ENCODE measurements around the gene DMD. TPM values are rescaled to one million over a fixed set of nuclear protein-coding genes. Genes with fewer than 3 reads are reported as not detected.

The DMD gene
- total RNA-seq, 1 donor from 2014 or later: 22.2 TPM

GRCh38 chrX:31836479-31836878, 1374.9 kb downstream of the DMD start:
- H2AFZ ChIP-seq (ENCODE audit: low read depth, low read length): no peak overlapping the region
- H3K36me3 Mint-ChIP-seq (ENCODE audit: low read depth, unreplicated experiment): no peaks in the 10 kb centered on the region
- no peak overlapping the region for H3K4me3 Mint-ChIP-seq (ENCODE audit: unreplicated experiment)
- no peaks in the 10 kb centered on the region for H3K36me3 ChIP-seq (ENCODE audit: insufficient read depth, low read length)
- no peaks in the 10 kb centered on the region for H3K9me3 ChIP-seq (ENCODE audit: insufficient read depth, low read depth, low read length)
- no peaks in the 10 kb centered on the region for H3K79me2 ChIP-seq (ENCODE audit: insufficient read depth, low read length)
- no peak for TF ChIP-seq EZH2 (IDR thresholded peaks at IDR 0.05; ENCODE audit: insufficient read depth, low read length)
- no peak overlapping the region for H3K9ac ChIP-seq (ENCODE audit: low read length)
- no peaks in the 10 kb centered on the region for H3K27me3 Mint-ChIP-seq (ENCODE audit: low read depth, unreplicated experiment)
- H3K4me2 ChIP-seq (ENCODE audit: low read length): no peak overlapping the region
- no peak for DNase-seq (ENCODE audit: low read depth)
- no peak overlapping the region for H3K27ac ChIP-seq (ENCODE audit: low read depth, low read length)
- H3K4me1 ChIP-seq (ENCODE audit: insufficient read depth, low read length): no peaks in the 10 kb centered on the region
- no peaks in the 10 kb centered on the region for H3K27me3 ChIP-seq (ENCODE audit: insufficient read depth, low read length)
- no peaks in the 10 kb centered on the region for H4K20me1 ChIP-seq (ENCODE audit: insufficient read depth, low read length)
- H3K27ac Mint-ChIP-seq (ENCODE audit: unreplicated experiment): no peak overlapping the region
- H3K4me3 ChIP-seq (ENCODE audit: insufficient read depth, low read depth, low read length): no peak overlapping the region
- FAIRE-seq: peak; percentile 26
- no peaks in the 10 kb centered on the region for H3K4me1 Mint-ChIP-seq (ENCODE audit: low read depth, unreplicated experiment)
- H3K9me3 Mint-ChIP-seq (ENCODE audit: unreplicated experiment): no peaks in the 10 kb centered on the region

DNA sequence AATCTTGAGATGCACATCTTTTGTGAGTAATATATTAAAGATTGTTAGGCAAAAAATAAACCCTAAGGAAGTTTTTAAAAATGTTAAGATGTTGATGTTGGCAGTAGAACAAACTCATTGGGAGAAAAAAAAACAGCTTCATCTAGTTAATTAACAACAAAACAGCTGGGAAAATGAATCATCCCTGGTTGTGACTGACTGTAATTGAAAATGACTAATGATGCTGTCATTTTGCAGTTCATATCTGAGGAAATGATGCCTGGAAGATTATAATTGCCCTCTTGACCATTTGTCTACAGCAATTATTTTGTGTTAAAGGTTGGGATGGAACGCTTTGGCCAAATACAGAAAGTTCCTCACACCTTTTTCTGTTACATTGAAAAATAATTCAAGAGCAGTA, 1379.1 kb downstream of the DMD start:
- H3K27me3 ChIP-seq (ENCODE audit: insufficient read depth, low read length): no peaks in the 10 kb centered on the region
- Mint-ChIP-seq H3K27ac (ENCODE audit: unreplicated experiment) (no peak overlapping the region), H3K9me3 (ENCODE audit: unreplicated experiment) (no peaks in the 10 kb centered on the region), H3K4me1 (ENCODE audit: low read depth, unreplicated experiment) (no peaks in the 10 kb centered on the region), H3K27me3 (ENCODE audit: low read depth, unreplicated experiment) (no peaks in the 10 kb centered on the region), H3K36me3 (ENCODE audit: low read depth, unreplicated experiment) (no peaks in the 10 kb centered on the region), H3K4me3 (ENCODE audit: unreplicated experiment) (no peak overlapping the region)
- FAIRE-seq (peak; percentile 97), DNase-seq (ENCODE audit: low read depth) (peak; percentile 8)
- H4K20me1 ChIP-seq (ENCODE audit: insufficient read depth, low read length): no peaks in the 10 kb centered on the region
- H3K4me3 ChIP-seq (ENCODE audit: insufficient read depth, low read depth, low read length): no peak overlapping the region
- H2AFZ ChIP-seq (ENCODE audit: low read depth, low read length): no peak overlapping the region
- no peak for TF ChIP-seq CTCF (IDR thresholded peaks at IDR 0.05; ENCODE audit: insufficient read depth, low read depth, low read length)
- no peak for TF ChIP-seq EZH2 (IDR thresholded peaks at IDR 0.05; ENCODE audit: insufficient read depth, low read length)
- H3K27ac ChIP-seq (ENCODE audit: low read depth, low read length): no peak overlapping the region
- no peaks in the 10 kb centered on the region for H3K36me3 ChIP-seq (ENCODE audit: insufficient read depth, low read length)
- no peaks in the 10 kb centered on the region for H3K9me3 ChIP-seq (ENCODE audit: insufficient read depth, low read depth, low read length)
- no peaks in the 10 kb centered on the region for H3K4me1 ChIP-seq (ENCODE audit: insufficient read depth, low read length)
- no peaks in the 10 kb centered on the region for H3K79me2 ChIP-seq (ENCODE audit: insufficient read depth, low read length)
- H3K4me2 ChIP-seq (ENCODE audit: low read length): no peak overlapping the region
- H3K9ac ChIP-seq (ENCODE audit: low read length): no peak overlapping the region

GRCh38 chrX:31820430-31821210, 1390.7 kb downstream of the DMD start:
- no peaks in the 10 kb centered on the region for H3K79me2 ChIP-seq (ENCODE audit: insufficient read depth, low read length)
- no peak overlapping the region for H3K27ac ChIP-seq (ENCODE audit: low read depth, low read length)
- H3K9me3 Mint-ChIP-seq (ENCODE audit: unreplicated experiment): no peaks in the 10 kb centered on the region
- H3K4me1 ChIP-seq (ENCODE audit: insufficient read depth, low read length): no peaks in the 10 kb centered on the region
- TF ChIP-seq EZH2 (IDR thresholded peaks at IDR 0.05; ENCODE audit: insufficient read depth, low read length): no peak
- no peak for TF ChIP-seq CTCF (IDR thresholded peaks at IDR 0.05; ENCODE audit: insufficient read depth, low read depth, low read length)
- H3K36me3 Mint-ChIP-seq (ENCODE audit: low read depth, unreplicated experiment): no peaks in the 10 kb centered on the region
- DNase-seq (ENCODE audit: low read depth) (no peak), FAIRE-seq (no peak)
- H3K4me3 ChIP-seq (ENCODE audit: insufficient read depth, low read depth, low read length): no peak overlapping the region
- H3K4me1 Mint-ChIP-seq (ENCODE audit: low read depth, unreplicated experiment): peaks cover 10% of the 10 kb centered on the region
- no peaks in the 10 kb centered on the region for H3K27me3 ChIP-seq (ENCODE audit: insufficient read depth, low read length)
- no peak overlapping the region for H3K27ac Mint-ChIP-seq (ENCODE audit: unreplicated experiment)
- no peak overlapping the region for H3K4me2 ChIP-seq (ENCODE audit: low read length)
- no peak overlapping the region for H3K4me3 Mint-ChIP-seq (ENCODE audit: unreplicated experiment)
- no peak overlapping the region for H2AFZ ChIP-seq (ENCODE audit: low read depth, low read length)
- H4K20me1 ChIP-seq (ENCODE audit: insufficient read depth, low read length): no peaks in the 10 kb centered on the region
- H3K36me3 ChIP-seq (ENCODE audit: insufficient read depth, low read length): no peaks in the 10 kb centered on the region
- no peak overlapping the region for H3K9ac ChIP-seq (ENCODE audit: low read length)
- H3K9me3 ChIP-seq (ENCODE audit: insufficient read depth, low read depth, low read length): no peaks in the 10 kb centered on the region
- H3K27me3 Mint-ChIP-seq (ENCODE audit: low read depth, unreplicated experiment): no peaks in the 10 kb centered on the region

Measured in astrocyte (in vitro differentiated cells and primary cell).